IPS-18a (cell line): ENCODE data around the gene VPS9D1.
"Not testable (repeated sequence)": the region's sequence is repeated elsewhere in the genome, so short reads cannot be mapped to it uniquely, and the experiment has no call there.

ENCODE experiments used
- H3K27ac ChIP-seq: one replicate; pipeline ENCODE4 v1.5.1; 2013; ENCODE audit warnings: low read length
- H3K27me3 ChIP-seq: one replicate; pipeline ENCODE4 v1.6.1; 2013; ENCODE audit warnings: mild to moderate bottlenecking, low read length; ENCODE audit not compliant: control insufficient read depth, insufficient read depth
- H3K36me3 ChIP-seq: one replicate; pipeline ENCODE4 v1.6.1; 2013; ENCODE audit warnings: low read depth, low read length; ENCODE audit not compliant: control insufficient read depth
- H3K4me1 ChIP-seq: one replicate; pipeline ENCODE4 v1.6.1; 2013; ENCODE audit warnings: low read depth, low read length; ENCODE audit not compliant: control insufficient read depth
- H3K4me3 ChIP-seq: one replicate; pipeline ENCODE4 v1.5.1; 2013; ENCODE audit warnings: low read length
- H3K9ac ChIP-seq: one replicate; pipeline ENCODE4 v1.6.1; 2013; ENCODE audit warnings: mild to moderate bottlenecking, low read length, moderate library complexity
- H3K9me3 ChIP-seq: one replicate; pipeline ENCODE4 v1.6.1; 2013; ENCODE audit warnings: low read depth, low read length; ENCODE audit not compliant: control insufficient read depth

Gene VPS9D1

GRCh38 chr16:89695875-89696669 is 24.6 kb downstream of the VPS9D1 start:
- Histone ChIP-seq H3K27me3 (no peaks in the 10 kb centered on the region), H3K9ac (no peak overlapping the region), H3K9me3 (no peaks in the 10 kb centered on the region), H3K4me3 (no peak overlapping the region), H3K4me1 (peaks cover 10% of the 10 kb centered on the region), H3K27ac (no peak overlapping the region), H3K36me3 (peaks cover 24% of the 10 kb centered on the region)

- Histone ChIP-seq H3K4me3 (no peak overlapping the region), H3K4me1 (peaks cover 7% of the 10 kb centered on the region), H3K36me3 (peaks cover 27% of the 10 kb centered on the region), H3K9ac (no peak overlapping the region), H3K27ac (no peak overlapping the region), H3K9me3 (no peaks in the 10 kb centered on the region), H3K27me3 (no peaks in the 10 kb centered on the region)
These were observed 25.4 kb downstream of the VPS9D1 start for GRCh38 chr16:89695086-89695874.

GRCh38 chr16:89694784-89695085 is 26.0 kb downstream of the VPS9D1 start:
- not testable (repeated sequence) for H3K27me3 ChIP-seq, H3K4me3 ChIP-seq, H3K4me1 ChIP-seq, H3K9ac ChIP-seq, H3K9me3 ChIP-seq, H3K27ac ChIP-seq
- H3K36me3 ChIP-seq, result peaks cover 27% of the 10 kb centered on the region

GRCh38 chr16:89693931-89694783 is 26.5 kb downstream of the VPS9D1 start:
- no peaks in the 10 kb centered on the region for H3K27me3 ChIP-seq
- no peak overlapping the region for H3K9ac ChIP-seq
- no peak overlapping the region for H3K4me3 ChIP-seq
- H3K27ac ChIP-seq, result no peak overlapping the region
- peaks cover under 1% of the 10 kb centered on the region for H3K4me1 ChIP-seq
- peaks cover 27% of the 10 kb centered on the region for H3K36me3 ChIP-seq
- no peaks in the 10 kb centered on the region for H3K9me3 ChIP-seq

GRCh38 chr16:89693289-89693731 is 27.4 kb downstream of the VPS9D1 start:
- Histone ChIP-seq H3K9me3 (no peaks in the 10 kb centered on the region), H3K27ac (no peak overlapping the region), H3K27me3 (no peaks in the 10 kb centered on the region), H3K4me3 (no peak overlapping the region), H3K9ac (no peak overlapping the region), H3K4me1 (no peaks in the 10 kb centered on the region), H3K36me3 (peaks cover 29% of the 10 kb centered on the region)

GRCh38 chr16:89691986-89692569 is 28.6 kb downstream of the VPS9D1 start:
- Histone ChIP-seq H3K9me3 (no peaks in the 10 kb centered on the region), H3K4me1 (no peaks in the 10 kb centered on the region), H3K36me3 (peaks cover 29% of the 10 kb centered on the region)

GRCh38 chr16:89691231-89691985 is 29.3 kb downstream of the VPS9D1 start:
- Histone ChIP-seq H3K4me1 (no peaks in the 10 kb centered on the region), H3K36me3 (peaks cover 29% of the 10 kb centered on the region), H3K27ac (no peak overlapping the region), H3K4me3 (no peak overlapping the region), H3K9me3 (no peaks in the 10 kb centered on the region), H3K27me3 (no peaks in the 10 kb centered on the region), H3K9ac (no peak overlapping the region)

More at GRCh38 chr16:89691986-89692569, 28.6 kb downstream of the VPS9D1 start:
- Histone ChIP-seq H3K27ac (no peak overlapping the region), H3K9ac (no peak overlapping the region), H3K27me3 (no peaks in the 10 kb centered on the region), H3K4me3 (no peak overlapping the region)

- no peak overlapping the region for H3K9ac ChIP-seq
- H3K27ac ChIP-seq, result no peak overlapping the region
- H3K27me3 ChIP-seq, result no peaks in the 10 kb centered on the region
- no peaks in the 10 kb centered on the region for H3K4me1 ChIP-seq
- no peak overlapping the region for H3K4me3 ChIP-seq
- H3K9me3 ChIP-seq, result peaks cover 2% of the 10 kb centered on the region
- peaks cover 29% of the 10 kb centered on the region for H3K36me3 ChIP-seq
These were observed 30.3 kb downstream of the VPS9D1 start for GRCh38 chr16:89690392-89690901.

GRCh38 chr16:89689621-89690020 is 31.1 kb downstream of the VPS9D1 start:
- not testable (repeated sequence) for H3K9me3 ChIP-seq, H3K9ac ChIP-seq, H3K4me3 ChIP-seq, H3K4me1 ChIP-seq, H3K27me3 ChIP-seq, H3K27ac ChIP-seq
- H3K36me3 ChIP-seq, result peaks cover 29% of the 10 kb centered on the region

GRCh38 chr16:89689142-89689541 is 31.6 kb downstream of the VPS9D1 start:
- no peak overlapping the region for H3K4me3 ChIP-seq
- H3K27me3 ChIP-seq, result no peaks in the 10 kb centered on the region
- H3K9me3 ChIP-seq, result peaks cover 3% of the 10 kb centered on the region
- no peak overlapping the region for H3K9ac ChIP-seq
- peaks cover 29% of the 10 kb centered on the region for H3K36me3 ChIP-seq
- H3K4me1 ChIP-seq, result no peaks in the 10 kb centered on the region
- no peak overlapping the region for H3K27ac ChIP-seq
